Measurements from ENCODE around the gene AGPAT3.
"Not testable (repeated sequence)": the region's sequence is repeated elsewhere in the genome, so short reads cannot be mapped to it uniquely, and the experiment has no call there.

The AGPAT3 gene

GRCh38 chr21:43886565-43886964 is 21.5 kb downstream of the AGPAT3 start:
- DNase-seq: no peak

- DNase-seq: no peak
Observed at GRCh38 chr21:43889069-43889468, 24.0 kb downstream of the AGPAT3 start.

GRCh38 chr21:43890042-43890441 is 25.0 kb downstream of the AGPAT3 start:
- DNase-seq: no peak

GRCh38 chr21:43892334-43892733 is 27.3 kb downstream of the AGPAT3 start:
- no peak for DNase-seq

GRCh38 chr21:43892984-43893535 is 28.0 kb downstream of the AGPAT3 start:
- no peak for DNase-seq

- DNase-seq: no peak
Observed at GRCh38 chr21:43893536-43894205, 28.6 kb downstream of the AGPAT3 start.

- DNase-seq: no peak
Observed at GRCh38 chr21:43894206-43894577, 29.2 kb downstream of the AGPAT3 start.

- DNase-seq: no peak
Observed at GRCh38 chr21:43895196-43895595, 30.2 kb downstream of the AGPAT3 start.

GRCh38 chr21:43896696-43897299 is 31.8 kb downstream of the AGPAT3 start:
- DNase-seq: not testable (repeated sequence)

- DNase-seq: no peak
Observed at GRCh38 chr21:43899307-43900077, 34.5 kb downstream of the AGPAT3 start.

GRCh38 chr21:43900078-43900385 is 35.0 kb downstream of the AGPAT3 start:
- no peak for DNase-seq

- no peak for DNase-seq
Observed at GRCh38 chr21:43900690-43901089, 35.7 kb downstream of the AGPAT3 start.

GRCh38 chr21:43902441-43902840 is 37.4 kb downstream of the AGPAT3 start:
- no peak for DNase-seq

- DNase-seq: no peak
Observed at GRCh38 chr21:43903451-43904091, 38.5 kb downstream of the AGPAT3 start.

- DNase-seq: no peak
Observed at GRCh38 chr21:43904331-43904781, 39.3 kb downstream of the AGPAT3 start.

- no peak for DNase-seq
Observed at GRCh38 chr21:43905726-43906455, 40.9 kb downstream of the AGPAT3 start.

GRCh38 chr21:43906585-43907370 is 41.8 kb downstream of the AGPAT3 start:
- DNase-seq: no peak

- no peak for DNase-seq
Observed at GRCh38 chr21:43907751-43908150, 42.7 kb downstream of the AGPAT3 start.

- no peak for DNase-seq
Observed at GRCh38 chr21:43908167-43908566, 43.1 kb downstream of the AGPAT3 start.

GRCh38 chr21:43909741-43910400 is 44.8 kb downstream of the AGPAT3 start:
- no peak for DNase-seq

- no peak for DNase-seq
Observed at GRCh38 chr21:43910460-43910859, 45.4 kb downstream of the AGPAT3 start.

All from NCI-H526 treated with DMSO at 0.1 percent for 48 hours (cell line).